Endometrial microvascular endothelial cells (primary cell): ENCODE results near the gene PCDHA6. TPM values are rescaled to one million over a fixed set of nuclear protein-coding genes. Genes with fewer than 3 reads are reported as not detected.
"Not testable (repeated sequence)": the region's sequence is repeated elsewhere in the genome, so short reads cannot be mapped to it uniquely, and the experiment has no call there.

Experiments used
- in situ Hi-C: cut with HindIII; loops from 2 replicates; pipeline ENCODE4 v1.10.0; 2017; ENCODE audit warnings: low sequenced_read_pairs, low pct_unique_long_range_greater_than_20kb; ENCODE audit errors: inconsistent ontology term
- total RNA-seq: library from RNA; depleted of rRNA; stranded (reverse); fragments of >200 nt; gene quantifications from one replicate; pipeline ENCODE4 v1.2.3, GENCODE V29; 2015; ENCODE audit errors: inconsistent ontology term

The PCDHA6 gene
- total RNA-seq, 1 donor from 2014 or later, result not detected

DNA sequence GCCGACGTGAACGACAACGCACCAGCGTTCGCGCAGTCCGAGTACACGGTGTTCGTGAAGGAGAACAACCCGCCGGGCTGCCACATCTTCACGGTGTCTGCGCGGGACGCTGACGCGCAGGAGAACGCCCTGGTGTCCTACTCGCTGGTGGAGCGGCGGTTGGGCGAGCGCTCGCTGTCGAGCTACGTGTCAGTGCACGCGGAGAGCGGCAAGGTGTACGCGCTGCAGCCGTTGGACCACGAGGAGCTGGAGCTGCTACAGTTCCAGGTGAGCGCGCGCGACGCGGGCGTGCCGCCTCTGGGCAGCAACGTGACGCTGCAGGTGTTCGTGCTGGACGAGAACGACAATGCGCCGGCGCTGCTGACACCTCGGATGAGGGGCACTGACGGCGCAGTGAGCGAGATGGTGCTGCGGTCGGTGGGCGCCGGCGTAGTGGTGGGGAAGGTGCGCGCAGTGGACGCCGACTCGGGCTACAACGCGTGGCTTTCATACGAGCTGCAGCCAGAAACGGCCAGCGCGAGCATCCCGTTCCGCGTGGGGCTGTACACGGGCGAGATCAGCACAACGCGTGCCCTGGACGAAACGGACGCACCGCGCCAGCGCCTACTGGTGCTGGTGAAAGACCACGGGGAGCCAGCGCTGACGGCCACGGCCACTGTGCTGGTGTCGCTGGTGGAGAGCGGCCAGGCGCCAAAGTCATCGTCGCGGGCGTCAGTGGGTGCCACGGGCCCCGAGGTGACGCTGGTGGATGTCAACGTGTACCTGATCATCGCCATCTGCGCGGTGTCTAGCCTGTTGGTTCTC, 22.3 kb downstream of the PCDHA6 start:
- in situ Hi-C loops, result not testable (repeated sequence)

DNA sequence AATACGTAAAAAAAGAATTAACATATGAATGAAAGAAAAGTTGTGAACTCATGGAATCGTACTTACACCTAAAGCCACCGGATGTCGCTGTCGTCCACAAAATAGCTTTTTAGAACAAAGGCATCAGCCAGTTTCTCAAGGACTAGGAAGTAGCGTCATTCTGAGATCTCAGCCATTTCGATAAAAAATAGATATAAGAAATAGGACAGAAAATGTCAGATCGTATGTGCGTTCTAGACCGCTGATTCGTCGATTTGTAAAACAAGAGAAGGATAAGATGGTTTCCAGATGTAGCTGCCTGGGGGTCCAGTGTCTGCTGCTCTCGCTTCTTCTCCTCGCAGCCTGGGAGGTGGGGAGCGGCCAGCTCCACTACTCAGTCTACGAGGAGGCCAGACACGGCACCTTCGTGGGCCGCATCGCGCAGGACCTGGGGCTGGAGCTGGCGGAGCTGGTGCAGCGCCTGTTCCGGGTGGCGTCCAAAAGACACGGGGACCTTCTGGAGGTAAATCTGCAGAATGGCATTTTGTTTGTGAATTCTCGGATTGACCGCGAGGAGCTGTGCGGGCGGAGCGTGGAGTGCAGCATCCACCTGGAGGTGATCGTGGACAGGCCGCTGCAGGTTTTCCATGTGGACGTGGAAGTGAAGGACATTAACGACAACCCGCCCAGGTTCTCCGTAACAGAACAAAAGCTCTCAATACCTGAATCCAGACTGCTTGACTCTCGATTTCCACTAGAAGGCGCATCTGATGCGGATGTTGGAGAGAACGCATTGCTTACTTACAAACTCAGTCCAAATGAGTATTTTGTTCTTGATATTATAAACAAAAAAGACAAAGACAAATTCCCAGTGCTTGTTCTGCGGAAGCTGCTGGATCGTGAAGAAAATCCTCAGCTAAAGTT, 28.3 kb downstream of the PCDHA6 start, which contains the start of gene PCDHA10:
PCDHA10 (plus strand) TSS at position 126 of the 903 bp plus-strand sequence; CDS start at position 278, 152 bp downstream.
- in situ Hi-C loops, result no loop called here

DNA sequence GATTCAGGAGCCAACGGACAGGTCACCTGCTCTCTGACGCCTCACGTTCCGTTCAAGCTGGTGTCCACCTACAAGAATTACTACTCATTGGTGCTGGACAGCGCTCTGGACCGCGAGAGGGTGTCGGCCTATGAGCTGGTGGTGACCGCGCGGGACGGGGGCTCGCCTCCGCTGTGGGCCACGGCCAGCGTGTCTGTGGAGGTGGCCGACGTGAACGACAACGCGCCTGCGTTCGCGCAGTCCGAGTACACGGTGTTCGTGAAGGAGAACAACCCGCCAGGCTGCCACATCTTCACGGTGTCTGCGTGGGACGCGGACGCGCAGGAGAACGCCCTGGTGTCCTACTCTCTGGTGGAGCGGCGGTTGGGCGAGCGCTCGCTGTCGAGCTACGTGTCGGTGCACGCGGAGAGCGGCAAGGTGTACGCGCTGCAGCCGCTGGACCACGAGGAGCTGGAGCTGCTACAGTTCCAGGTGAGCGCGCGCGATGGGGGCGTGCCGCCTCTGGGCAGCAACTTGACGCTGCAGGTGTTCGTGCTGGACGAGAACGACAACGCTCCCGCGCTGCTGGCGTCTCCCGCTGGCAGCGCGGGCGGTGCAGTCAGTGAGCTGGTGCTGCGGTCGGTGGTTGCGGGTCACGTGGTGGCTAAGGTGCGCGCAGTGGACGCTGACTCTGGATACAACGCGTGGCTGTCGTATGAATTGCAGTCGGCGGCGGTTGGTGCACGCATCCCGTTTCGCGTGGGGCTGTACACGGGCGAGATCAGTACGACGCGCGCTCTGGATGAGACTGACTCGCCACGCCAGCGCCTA, 29.6 kb downstream of the PCDHA6 start:
- in situ Hi-C loops, result no loop called here

DNA sequence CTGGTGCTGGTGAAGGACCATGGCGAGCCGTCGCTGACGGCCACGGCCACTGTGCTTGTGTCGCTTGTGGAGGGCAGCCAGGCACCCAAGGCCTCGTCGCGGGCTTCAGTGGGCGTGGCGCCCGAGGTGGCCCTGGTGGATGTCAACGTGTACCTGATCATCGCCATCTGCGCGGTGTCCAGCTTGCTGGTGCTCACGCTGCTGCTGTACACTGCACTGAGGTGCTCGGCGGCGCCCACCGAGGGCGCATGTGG, 30.2 kb downstream of the PCDHA6 start:
- in situ Hi-C loops, result no loop called here

DNA sequence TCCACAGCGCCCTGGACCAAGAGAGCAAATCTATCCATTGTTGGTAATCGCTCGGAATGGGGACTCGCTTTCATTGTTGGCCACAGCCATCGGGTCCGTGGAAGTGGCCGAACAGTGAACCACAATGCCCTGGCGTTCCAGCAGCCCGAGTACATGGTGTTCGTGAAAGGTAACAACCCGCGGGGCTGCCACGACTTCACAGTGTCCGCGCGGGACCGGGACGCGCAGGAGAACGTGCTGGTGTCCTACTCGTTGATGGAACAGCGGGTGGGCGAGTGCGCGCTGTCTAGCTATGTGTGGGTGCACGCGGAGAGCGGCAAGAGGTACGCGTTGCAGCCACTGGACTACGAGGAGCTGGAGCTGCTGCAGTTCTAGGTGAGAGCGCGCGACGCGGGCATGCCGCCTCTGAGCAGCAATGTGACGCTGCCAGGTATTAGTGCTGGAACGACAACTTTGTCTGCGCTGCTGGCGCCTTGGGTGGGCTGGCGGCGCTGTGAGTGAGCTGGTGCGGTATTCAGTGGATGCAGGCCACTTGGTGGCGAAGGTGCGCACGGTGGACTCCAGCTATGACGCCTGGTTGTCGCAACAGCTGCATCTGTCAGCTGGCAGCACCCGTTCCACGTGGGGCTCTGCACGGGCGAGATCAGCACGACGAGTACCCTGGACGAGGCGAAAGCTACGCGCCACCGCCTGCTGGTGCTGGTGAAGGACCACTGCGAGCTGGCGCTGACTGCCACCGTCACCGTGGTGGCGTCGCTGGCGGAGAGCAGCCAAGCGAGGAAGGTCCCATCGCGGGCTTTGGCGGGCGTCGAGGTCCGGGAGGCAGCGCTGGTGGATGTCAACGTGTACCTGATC, 34.9 kb downstream of the PCDHA6 start:
- in situ Hi-C loops, result no loop called here

DNA sequence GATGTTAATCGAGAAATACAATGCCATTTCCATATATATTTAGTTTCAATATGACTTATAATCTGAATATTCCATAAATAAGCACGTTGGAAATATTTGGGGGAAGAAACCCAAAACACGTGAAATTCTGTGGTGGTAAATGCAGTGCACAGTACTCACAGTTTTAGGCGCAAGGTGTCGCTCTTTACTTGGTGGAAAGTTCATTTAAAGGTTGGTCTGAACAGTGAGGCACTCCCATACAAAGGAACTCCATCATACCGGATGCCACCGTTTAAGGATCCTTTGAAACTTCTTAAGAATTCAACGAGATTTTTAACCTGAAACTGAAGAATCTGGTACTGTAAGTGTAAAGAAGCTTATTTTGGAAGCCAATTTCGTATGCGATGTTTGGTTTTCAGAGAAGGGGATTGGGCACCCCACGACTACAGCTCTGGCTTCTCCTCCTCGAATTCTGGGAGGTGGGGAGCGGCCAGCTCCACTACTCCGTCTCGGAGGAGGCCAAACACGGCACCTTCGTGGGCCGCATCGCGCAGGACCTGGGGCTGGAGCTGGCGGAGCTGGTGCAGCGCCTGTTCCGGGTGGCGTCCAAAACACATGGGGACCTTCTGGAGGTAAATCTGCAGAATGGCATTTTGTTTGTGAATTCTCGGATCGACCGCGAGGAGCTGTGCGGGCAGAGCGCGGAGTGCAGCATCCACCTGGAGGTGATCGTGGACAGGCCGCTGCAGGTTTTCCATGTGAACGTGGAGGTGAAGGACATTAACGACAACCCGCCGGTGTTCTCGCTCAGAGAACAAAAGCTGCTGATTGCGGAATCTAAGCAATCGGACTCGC, 41.2 kb downstream of the PCDHA6 start, which contains the start of gene PCDHA11:
PCDHA11 (plus strand) TSS at position 237 of the 834 bp plus-strand sequence; CDS start at position 384, 147 bp downstream.
- in situ Hi-C loops, result no loop called here

DNA sequence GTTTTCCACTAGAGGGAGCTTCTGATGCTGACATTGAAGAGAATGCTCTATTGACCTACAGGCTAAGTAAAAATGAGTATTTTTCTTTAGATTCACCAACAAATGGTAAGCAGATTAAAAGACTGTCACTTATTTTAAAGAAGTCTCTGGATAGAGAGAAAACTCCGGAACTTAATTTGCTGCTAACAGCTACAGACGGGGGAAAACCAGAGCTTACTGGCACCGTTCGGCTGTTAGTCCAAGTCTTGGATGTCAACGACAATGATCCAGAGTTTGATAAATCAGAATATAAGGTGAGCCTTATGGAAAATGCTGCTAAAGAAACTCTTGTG, 41.8 kb downstream of the PCDHA6 start:
- in situ Hi-C loops, result no loop called here

DNA sequence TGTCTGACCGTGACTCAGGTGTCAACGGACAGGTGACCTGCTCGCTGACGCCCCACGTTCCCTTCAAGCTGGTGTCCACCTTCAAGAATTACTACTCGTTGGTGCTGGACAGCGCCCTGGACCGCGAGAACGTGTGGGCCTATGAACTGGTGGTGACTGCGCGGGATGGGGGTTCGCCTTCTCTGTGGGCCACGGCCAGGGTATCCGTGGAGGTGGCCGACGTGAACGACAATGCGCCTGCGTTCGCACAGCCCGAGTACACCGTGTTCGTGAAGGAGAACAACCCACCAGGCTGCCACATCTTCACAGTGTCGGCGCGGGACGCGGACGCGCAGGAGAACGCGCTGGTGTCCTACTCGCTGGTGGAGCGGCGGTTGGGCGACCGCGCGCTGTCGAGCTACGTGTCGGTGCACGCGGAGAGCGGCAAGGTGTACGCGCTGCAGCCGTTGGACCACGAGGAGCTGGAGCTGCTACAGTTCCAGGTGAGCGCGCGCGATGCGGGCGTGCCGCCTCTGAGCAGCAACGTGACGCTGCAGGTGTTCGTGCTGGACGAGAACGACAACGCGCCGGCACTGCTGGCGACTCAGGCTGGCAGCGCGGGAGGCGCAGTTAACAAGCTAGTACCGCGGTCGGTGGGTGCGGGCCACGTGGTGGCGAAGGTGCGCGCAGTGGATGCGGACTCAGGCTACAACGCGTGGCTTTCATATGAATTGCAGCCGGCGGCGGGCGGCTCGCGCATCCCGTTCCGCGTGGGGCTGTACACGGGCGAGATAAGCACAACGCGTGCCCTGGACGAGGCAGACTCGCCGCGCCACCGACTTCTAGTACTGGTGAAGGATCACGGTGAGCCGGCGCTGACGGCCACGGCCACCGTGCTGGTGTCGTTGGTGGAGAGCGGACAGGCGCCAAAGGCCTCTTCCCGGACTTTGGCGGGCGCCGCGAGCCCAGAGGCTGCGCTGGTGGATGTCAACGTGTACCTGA, 42.8 kb downstream of the PCDHA6 start:
- in situ Hi-C loops, result no loop called here

DNA sequence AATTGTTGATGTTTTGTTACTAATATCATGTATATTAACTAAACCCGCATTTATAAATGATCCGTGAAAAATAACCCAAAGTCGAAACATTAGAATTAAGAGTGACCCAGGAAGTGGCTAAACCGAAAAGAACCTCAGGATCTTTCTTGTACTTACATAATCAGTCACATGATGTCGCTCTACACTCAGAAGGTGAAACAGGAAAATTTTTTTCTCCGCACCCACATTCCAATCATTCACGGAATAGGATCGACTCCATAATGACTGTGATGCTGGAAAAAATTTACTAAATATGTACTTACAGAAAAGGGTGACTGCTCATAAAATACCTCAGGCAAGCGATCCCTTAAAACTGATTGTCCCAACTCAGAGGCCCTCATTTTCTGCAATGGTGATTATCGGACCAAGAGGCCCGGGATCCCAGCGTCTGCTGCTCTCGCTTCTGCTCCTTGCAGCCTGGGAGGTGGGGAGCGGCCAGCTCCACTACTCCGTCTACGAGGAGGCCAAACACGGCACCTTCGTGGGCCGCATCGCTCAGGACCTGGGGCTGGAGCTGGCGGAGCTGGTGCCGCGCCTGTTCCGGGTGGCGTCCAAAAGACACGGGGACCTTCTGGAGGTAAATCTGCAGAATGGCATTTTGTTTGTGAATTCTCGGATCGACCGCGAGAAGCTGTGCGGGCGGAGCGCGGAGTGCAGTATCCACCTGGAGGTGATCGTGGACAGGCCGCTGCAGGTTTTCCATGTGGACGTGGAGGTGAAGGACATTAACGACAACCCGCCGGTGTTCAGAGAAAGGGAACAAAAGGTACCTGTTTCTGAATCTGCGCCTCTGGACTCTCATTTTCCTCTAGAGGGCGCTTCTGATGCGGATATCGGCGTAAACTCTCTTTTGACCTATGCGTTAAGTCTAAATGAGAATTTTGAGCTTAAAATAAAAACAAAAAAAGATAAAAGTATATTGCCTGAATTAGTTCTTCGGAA, 47.6 kb downstream of the PCDHA6 start, which contains the start of gene PCDHA12:
PCDHA12 (plus strand) TSS at position 224 of the 981 bp plus-strand sequence; CDS start at position 389, 165 bp downstream.
- in situ Hi-C loops, result no loop called here

DNA sequence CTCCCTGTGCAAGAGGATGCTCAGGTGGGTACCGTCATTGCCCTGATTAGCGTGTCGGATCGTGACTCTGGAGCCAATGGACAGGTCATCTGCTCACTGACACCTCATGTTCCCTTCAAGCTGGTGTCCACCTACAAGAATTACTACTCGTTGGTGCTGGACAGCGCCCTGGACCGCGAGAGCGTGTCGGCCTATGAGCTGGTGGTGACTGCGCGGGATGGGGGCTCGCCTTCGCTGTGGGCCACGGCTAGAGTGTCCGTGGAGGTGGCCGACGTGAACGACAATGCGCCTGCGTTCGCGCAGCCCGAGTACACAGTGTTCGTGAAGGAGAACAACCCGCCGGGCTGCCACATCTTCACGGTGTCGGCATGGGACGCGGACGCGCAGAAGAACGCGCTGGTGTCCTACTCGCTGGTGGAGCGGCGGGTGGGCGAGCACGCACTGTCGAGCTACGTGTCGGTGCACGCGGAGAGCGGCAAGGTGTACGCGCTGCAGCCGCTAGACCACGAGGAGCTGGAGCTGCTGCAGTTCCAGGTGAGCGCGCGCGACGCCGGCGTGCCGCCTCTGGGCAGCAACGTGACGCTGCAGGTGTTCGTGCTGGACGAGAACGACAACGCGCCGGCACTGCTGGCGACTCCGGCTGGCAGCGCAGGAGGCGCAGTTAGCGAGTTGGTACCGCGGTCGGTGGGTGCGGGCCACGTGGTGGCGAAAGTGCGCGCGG, 48.9 kb downstream of the PCDHA6 start:
- in situ Hi-C loops, result not testable (repeated sequence)

DNA sequence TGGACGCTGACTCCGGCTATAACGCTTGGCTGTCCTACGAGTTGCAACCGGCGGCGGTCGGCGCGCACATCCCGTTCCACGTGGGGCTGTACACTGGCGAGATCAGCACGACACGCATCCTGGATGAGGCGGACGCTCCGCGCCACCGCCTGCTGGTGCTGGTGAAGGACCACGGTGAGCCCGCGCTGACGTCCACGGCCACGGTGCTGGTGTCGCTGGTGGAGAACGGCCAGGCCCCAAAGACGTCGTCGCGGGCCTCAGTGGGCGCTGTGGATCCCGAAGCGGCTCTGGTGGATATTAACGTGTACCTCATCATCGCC, 49.5 kb downstream of the PCDHA6 start:
- in situ Hi-C loops, result no loop called here
